ENCODE data around the gene APOE.
A peak's percentile ranks its signal among the peaks of the same experiment; 100 is the strongest.
"Not testable (repeated sequence)": the region's sequence is repeated elsewhere in the genome, so short reads cannot be mapped to it uniquely, and the experiment has no call there.

Gene APOE

DNA sequence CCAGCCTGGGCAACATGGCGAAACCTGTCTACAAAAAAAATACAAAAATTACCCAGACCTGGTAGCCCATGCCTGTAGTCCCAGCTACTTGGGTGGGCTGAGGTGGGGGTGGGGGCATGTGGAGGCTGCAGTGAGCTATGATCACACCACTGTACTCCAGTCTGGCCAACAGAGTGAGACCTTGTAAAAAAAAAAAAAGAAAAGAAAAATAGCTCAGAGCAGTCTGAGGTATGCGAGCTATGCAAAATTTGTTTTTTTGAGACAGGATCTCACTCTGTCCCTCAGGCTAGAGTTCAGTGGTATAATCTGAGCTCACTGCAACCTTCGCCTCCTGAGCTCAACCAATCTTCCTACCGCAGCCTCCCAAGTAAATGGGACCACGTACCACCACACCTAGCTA, 21.7 kb upstream of the APOE start:
- no peak for DNase-seq (ENCODE audit: extremely low read depth in 1 of 2, low read depth in 1 of 2)

DNA sequence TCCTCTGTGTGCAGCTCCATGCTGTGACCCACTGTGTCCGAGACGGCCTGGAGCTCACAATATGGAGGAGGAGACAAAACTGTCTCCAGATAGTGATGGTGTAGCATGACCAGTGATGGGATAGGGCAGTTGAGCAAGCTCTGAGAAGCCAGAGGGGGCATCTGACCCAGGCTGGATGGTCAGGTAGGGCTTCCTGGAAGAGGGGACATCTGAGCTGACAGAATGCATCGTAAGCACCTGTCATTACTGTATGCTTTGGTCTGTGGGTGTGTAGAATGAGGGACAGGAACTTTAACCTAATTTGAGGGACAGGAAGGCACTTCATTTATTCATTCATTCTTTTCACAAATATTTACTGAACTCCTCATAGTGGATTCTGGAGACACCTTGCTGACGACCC, 21.0 kb upstream of the APOE start:
- DNase-seq (ENCODE audit: extremely low read depth in 1 of 2, low read depth in 1 of 2): no peak

DNA sequence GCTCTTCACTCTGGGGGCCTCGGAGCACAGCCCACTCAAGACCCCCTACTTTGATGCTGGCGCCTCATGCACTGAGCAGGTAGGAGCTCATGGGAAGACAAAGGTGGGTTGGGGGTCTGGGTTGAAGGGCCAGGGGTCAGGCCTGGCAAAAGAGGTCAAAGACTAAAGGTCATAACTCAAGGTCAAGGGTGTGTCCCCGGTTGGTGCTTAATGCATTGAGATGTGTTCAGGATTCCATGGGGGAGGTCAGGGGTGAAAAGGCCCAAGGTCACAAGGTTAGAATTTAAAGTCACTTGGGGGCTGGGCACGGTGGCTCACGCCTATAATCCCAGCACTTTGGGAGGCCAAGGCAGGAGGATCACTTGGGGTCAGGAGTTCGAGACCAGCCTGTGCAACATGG, 19.5 kb upstream of the APOE start:
- DNase-seq (ENCODE audit: extremely low read depth in 1 of 2, low read depth in 1 of 2): no peak

DNA sequence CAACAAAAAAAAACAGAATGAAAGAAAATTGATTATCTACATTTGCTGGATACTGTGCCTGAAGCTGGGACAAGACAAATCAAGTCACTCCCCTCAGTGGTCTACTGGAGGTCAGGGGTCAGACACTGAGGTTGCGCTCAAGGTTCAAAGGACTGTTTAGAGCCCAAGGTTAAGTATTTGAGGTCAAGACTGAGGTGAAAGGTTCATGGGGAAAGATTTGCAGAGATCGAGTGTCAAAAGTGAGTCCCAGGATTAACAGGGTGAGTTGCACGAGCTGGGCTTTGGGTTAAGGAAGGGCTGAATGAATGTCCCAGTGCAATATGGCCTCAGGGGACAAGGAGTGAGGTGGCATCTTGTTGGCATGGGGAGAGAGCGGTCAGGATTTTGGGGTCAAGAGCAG, 17.9 kb upstream of the APOE start:
- no peak for DNase-seq (ENCODE audit: extremely low read depth in 1 of 2, low read depth in 1 of 2)

DNA sequence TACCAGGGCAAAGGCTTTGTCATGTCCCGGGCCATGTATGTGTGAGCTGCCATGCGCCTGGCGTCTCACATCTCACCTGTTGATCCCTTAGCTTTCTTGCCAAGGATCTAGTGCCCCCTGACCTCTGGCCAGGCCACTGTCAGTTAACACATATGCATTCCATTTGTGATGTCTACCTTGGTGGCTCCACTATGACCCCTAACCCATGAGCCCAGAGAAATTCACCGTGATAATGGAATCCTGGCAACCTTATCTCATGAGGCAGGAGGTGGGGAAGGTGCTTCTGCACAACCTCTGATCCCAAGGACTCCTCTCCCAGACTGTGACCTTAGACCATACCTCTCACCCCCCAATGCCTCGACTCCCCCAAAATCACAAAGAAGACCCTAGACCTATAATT, 17.3 kb upstream of the APOE start:
- not testable (repeated sequence) for DNase-seq (ENCODE audit: extremely low read depth in 1 of 2, low read depth in 1 of 2)

DNA sequence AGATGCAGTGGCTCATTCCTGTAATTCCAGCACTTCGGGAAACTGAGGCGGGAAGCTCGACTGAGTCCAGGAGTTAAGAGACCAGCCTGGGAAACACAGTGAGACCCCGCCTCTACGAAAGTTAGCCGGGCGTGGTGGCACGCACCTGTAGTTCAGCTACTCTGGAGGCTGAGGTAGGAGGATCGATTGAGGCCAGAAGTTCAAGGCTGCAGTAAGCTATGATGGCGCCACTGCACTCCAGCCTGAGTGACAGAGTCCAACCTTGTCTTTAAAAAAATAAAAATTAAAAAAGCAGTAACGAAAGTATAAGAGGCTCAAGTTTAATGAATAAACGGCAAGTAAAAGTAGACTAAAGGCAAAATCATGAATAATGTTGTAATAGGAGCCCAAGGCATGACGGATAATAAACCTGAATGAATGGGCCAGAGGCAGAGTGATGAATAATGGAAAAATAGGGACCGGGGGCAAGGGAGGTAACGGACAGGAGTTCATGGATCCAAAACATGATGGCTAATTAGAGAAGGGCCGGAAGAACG, 15.7 kb upstream of the APOE start:
- no peak for DNase-seq (ENCODE audit: extremely low read depth in 1 of 2, low read depth in 1 of 2)

DNA sequence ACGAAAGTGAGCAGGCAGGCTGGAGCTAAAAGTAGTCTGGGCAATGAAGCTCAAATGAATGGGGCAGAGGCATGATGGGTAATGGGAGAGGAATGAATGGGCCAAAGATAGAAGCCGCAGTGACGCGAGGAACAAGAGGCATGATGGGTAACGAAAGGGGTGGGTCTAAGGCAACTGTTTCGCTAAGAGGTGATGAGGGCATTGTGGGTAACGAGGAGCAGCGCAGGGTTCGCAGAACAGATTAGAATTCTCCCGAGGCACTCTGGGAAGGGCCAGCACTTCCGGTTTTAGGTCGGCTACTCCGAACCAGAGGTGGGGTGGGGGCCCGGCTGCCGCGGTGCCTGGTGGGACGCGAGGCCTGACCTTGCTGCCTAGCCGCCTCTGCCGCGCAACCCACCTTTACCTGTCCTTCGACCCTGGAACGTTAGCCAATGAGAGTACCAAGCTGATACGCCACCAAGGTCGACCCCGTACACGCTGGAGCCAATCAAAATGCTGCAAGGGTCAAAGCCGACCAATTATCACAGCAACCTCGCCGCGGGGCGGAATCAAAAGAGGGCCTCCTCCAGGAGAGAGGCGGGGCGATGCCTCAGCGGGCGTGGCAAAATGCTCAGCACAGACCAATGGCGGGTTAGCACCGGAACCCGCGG, 15.1 kb upstream of the APOE start:
- DNase-seq (ENCODE audit: extremely low read depth in 1 of 2, low read depth in 1 of 2): no peak

DNA sequence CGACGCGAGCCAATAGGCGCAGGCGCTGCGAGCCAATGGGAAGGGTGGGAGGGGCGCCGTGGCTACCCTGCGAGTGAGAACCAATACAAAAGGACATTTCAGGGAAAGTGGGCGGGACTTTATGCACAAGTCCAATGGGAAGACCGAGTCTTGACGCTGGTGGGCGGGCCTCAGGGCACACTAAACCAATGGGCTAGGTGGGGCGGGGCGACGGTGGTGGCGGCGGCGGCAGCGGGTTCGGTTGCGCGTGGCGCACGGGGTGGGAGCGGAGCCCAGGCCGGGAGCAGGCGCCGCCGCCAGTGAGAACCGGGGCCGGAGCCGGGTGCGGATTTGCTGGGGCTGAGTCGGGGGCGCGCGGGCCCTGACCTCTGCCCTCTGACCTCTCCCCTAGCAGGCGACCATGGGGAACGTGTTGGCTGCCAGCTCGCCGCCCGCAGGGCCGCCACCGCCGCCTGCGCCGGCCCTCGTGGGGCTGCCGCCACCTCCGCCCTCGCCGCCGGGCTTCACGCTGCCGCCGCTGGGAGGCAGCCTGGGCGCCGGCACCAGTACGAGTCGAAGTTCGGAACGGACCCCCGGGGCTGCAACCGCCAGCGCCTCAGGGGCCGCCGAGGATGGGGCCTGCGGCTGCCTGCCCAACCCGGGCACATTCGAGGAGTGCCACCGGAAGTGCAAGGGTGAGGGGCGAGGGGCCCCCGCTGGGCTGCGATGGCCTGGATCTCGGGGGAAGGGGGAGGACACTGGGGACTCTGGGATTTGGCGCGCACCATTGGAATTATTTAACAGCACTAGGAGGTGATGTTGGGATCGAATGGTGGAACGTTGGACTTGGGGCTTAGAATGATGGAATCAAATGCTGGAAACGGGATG, 14.3 kb upstream of the APOE start, which contains the start of gene TOMM40:
Gene TOMM40 (plus strand): TSS at position 239 of the 867 bp plus-strand sequence. CDS start 162 bp downstream, at position 401.
- DNase-seq (ENCODE audit: extremely low read depth in 1 of 2, low read depth in 1 of 2): peak; percentile 100

DNA sequence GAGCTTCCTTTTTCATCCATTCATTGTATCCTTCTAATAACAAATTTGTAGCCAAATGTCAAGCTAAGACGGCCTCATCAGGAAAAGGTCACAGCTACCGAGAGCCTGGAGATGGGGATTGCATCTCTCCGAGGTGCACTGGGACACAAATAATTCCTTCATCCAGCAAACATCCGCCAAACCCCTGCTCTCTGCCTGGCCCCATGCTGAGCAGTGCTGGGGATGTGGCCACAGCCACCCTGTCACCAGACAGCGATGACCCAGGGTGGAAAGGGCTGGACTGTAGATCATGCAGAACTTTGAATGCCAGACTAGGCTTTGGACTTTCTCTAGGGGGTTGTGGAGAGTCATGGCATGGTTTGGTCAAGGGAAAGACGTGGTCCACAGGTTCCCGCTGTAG, 12.7 kb upstream of the APOE start:
- DNase-seq (ENCODE audit: extremely low read depth in 1 of 2, low read depth in 1 of 2): no peak

DNA sequence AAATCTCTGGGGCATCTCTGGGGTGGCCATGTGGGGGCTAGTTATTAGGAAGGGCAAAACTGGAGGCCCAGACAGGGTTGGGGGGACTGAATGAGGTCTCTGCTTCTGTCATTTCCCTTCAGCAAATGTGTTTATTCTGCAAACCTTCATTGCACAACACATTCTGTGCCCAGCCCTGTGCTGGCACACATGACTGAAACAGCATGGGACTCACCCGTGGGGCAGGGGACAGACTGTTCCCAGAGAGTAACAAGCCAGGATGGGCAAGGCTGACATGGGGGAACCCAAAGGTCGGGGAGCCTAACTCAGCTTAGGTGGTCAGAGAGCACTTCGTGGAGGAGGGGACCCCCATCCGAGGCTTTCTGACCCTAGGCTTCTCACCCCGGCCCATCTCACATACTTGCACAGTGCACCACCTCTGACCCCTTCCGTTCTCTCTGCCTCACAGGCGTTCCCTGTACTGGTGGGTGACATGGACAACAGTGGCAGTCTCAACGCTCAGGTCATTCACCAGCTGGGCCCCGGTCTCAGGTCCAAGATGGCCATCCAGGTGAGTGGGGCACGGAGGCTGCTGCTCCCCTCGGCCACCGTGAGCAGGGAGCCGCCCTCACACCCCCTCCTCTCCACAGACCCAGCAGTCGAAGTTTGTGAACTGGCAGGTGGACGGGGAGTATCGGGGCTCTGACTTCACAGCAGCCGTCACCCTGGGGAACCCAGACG, 12.1 kb upstream of the APOE start:
- no peak for DNase-seq (ENCODE audit: extremely low read depth in 1 of 2, low read depth in 1 of 2)

DNA sequence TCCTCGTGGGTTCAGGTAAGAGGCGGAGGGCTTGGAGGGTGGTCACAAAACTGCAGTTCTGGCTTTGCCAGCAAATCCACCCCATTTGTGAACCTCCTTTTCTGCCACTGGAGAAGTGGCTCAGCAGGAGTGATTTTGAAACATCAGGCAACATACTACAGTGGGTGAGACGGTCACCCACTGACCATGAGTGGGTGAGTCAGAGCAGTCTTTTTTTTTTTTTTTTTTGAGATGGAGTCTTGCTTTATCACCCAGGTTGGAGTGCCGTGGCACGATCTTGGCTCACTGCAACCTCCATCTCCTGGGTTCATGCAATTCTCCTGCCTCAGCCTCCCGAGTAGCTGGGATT, 11.6 kb upstream of the APOE start:
- no peak for DNase-seq (ENCODE audit: extremely low read depth in 1 of 2, low read depth in 1 of 2)

DNA sequence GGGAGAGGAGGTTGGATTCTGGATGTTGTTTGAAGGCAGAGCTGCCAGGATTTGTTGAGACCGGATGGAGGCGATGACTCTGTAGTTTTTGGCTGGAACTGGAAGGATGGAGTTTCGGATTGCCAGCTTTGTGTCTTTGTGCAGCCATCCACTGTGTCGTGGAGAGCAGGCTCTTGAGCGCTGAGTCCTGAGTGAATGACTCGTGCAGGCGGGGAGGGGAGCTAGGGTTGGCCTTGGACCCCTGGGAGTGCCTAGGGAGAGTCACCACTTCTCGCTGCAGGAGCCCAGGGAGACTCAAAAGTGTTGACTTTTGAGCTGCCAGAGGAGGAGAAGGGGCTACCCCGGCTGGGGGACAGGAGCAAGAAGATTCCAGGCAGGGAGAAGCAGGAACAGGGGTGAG, 10.7 kb upstream of the APOE start:
- DNase-seq (ENCODE audit: extremely low read depth in 1 of 2, low read depth in 1 of 2): no peak

DNA sequence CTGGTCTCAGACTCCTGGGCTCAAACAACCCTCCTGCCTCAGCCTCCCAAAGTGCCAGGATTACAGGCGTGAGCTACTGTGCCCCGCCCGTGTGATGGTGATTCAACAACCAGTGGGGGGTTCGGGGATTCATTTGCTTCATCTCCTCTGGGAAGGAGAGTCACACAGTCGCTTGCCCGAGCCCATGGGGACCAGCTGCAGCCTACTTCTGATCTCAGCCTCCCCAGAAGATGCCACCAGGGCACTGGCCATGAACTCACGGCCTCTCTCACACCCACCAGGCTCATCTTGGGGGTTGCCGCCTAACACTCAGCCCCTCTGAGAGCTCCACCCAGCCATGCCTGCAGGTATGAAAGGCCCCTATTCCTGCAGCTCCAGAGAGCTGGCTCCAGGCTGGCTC, 7.8 kb upstream of the APOE start:
- DNase-seq (ENCODE audit: extremely low read depth in 1 of 2, low read depth in 1 of 2): no peak

DNA sequence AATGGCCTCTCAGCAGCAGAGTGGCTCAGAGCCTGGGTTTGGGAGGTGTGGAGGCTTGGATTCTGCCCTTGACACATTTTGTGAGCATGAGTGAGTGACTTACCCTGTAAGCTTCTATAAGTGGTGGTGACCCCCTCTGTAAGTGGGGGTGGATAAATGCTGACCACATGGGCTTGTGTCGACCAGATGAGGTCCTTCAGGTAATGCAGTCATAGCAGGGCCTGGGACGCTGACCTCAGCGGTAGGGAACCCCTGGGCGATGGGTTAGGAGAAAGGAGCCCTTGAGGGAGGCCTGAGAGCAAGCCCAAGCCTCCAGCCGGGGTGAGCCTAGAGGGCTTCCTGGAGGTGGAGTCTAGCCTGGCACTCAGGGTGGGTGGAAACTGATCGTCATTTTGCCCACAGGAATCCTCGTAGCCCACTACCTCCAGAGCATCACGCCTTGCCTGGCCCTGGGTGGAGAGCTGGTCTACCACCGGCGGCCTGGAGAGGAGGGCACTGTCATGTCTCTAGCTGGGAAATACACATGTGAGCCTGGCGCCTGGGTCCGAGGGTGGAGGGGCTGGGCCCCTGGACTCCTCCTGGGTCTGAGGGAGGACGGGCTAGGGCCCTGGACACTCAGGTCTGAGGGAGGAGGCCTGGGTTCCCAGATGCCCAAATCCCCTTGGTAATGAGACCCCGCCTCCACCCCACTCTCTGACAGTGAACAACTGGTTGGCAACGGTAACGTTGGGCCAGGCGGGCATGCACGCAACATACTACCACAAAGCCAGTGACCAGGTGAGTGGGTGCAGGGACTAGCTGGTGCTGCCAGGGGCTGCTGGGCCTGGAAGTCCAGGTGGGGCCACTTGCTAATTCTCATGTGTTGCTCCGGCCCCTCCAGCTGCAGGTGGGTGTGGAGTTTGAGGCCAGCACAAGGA, 5.0 kb upstream of the APOE start:
- DNase-seq (ENCODE audit: extremely low read depth in 1 of 2, low read depth in 1 of 2): no peak

DNA sequence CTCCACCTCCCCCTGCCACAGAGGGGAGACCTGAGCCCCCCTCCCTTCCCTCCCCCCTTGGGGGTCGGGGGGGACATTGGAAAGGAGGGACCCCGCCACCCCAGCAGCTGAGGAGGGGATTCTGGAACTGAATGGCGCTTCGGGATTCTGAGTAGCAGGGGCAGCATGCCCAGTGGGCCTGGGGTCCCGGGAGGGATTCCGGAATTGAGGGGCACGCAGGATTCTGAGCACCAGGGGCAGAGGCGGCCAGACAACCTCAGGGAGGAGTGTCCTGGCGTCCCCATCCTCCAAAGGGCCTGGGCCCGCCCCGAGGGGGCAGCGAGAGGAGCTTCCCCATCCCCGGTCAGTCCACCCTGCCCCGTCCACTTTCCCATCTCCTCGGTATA, 2.4 kb upstream of the APOE start:
- DNase-seq (ENCODE audit: extremely low read depth in 1 of 2, low read depth in 1 of 2): no peak

DNA sequence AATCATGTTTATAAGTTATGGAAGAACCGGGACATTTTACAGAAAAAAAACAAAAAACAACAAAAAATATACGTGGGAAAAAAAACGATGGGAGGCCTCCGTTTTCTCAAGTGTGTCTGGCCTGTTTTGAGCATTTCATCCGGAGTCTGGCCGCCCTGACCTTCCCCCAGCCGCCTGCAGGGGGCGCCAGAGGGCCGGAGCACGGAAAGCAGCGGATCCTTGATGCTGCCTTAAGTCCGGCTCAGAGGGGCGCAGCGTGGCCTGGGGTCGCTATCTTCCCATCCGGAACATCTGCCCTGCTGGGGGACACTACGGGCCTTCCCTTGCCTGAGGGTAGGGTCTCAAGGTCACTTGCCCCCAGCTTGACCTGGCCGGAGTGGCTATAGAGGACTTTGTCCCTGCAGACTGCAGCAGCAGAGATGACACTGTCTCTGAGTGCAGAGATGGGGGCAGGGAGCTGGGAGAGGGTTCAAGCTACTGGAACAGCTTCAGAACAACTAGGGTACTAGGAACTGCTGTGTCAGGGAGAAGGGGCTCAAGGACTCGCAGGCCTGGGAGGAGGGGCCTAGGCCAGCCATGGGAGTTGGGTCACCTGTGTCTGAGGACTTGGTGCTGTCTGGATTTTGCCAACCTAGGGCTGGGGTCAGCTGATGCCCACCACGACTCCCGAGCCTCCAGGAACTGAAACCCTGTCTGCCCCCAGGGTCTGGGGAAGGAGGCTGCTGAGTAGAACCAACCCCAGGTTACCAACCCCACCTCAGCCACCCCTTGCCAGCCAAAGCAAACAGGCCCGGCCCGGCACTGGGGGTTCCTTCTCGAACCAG, 1.8 kb upstream of the APOE start:
- DNase-seq (ENCODE audit: extremely low read depth in 1 of 2, low read depth in 1 of 2): peak; percentile 29 to 50

DNA sequence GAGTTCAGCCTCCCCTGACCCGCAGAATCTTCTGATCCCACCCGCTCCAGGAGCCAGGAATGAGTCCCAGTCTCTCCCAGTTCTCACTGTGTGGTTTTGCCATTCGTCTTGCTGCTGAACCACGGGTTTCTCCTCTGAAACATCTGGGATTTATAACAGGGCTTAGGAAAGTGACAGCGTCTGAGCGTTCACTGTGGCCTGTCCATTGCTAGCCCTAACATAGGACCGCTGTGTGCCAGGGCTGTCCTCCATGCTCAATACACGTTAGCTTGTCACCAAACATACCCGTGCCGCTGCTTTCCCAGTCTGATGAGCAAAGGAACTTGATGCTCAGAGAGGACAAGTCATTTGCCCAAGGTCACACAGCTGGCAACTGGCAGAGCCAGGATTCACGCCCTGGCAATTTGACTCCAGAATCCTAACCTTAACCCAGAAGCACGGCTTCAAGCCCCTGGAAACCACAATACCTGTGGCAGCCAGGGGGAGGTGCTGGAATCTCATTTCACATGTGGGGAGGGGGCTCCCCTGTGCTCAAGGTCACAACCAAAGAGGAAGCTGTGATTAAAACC, 1.1 kb upstream of the APOE start:
- DNase-seq (ENCODE audit: extremely low read depth in 1 of 2, low read depth in 1 of 2): no peak

DNA sequence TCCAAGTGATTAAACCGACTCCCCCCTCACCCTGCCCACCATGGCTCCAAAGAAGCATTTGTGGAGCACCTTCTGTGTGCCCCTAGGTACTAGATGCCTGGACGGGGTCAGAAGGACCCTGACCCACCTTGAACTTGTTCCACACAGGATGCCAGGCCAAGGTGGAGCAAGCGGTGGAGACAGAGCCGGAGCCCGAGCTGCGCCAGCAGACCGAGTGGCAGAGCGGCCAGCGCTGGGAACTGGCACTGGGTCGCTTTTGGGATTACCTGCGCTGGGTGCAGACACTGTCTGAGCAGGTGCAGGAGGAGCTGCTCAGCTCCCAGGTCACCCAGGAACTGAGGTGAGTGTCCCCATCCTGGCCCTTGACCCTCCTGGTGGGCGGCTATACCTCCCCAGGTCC, 2.0 kb downstream of the APOE start:
- no peak for DNase-seq (ENCODE audit: extremely low read depth in 1 of 2, low read depth in 1 of 2)

DNA sequence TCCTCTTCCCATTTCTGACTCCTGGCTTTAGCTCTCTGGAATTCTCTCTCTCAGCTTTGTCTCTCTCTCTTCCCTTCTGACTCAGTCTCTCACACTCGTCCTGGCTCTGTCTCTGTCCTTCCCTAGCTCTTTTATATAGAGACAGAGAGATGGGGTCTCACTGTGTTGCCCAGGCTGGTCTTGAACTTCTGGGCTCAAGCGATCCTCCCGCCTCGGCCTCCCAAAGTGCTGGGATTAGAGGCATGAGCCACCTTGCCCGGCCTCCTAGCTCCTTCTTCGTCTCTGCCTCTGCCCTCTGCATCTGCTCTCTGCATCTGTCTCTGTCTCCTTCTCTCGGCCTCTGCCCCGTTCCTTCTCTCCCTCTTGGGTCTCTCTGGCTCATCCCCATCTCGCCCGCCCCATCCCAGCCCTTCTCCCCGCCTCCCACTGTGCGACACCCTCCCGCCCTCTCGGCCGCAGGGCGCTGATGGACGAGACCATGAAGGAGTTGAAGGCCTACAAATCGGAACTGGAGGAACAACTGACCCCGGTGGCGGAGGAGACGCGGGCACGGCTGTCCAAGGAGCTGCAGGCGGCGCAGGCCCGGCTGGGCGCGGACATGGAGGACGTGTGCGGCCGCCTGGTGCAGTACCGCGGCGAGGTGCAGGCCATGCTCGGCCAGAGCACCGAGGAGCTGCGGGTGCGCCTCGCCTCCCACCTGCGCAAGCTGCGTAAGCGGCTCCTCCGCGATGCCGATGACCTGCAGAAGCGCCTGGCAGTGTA, 2.7 kb downstream of the APOE start:
- no peak for DNase-seq (ENCODE audit: extremely low read depth in 1 of 2, low read depth in 1 of 2)
